Measurements from ENCODE around the gene NPSR1.
"Not testable (repeated sequence)": the region's sequence is repeated elsewhere in the genome, so short reads cannot be mapped to it uniquely, and the experiment has no call there.

NPSR1 gene

DNA sequence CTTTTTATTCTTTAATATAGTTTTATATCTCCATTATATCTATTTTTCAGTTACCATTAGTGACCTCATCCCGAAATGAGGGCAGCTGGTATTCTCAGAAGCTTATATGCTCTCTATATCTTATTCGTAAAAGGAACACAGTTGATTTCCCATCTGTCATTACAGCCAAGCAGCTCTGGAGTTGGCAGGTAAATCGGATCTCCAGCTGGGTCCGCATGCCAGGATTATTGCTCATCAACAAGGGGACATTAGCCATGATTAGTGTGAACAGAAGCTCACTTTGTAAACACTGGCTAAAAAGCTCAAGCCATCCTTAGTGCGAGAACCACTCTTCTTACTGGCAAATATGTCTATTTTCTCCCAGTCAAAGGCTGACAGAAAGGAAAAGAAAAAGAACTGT is 180.3 kb downstream of the NPSR1 start:
- DNase-seq: no peak

DNA sequence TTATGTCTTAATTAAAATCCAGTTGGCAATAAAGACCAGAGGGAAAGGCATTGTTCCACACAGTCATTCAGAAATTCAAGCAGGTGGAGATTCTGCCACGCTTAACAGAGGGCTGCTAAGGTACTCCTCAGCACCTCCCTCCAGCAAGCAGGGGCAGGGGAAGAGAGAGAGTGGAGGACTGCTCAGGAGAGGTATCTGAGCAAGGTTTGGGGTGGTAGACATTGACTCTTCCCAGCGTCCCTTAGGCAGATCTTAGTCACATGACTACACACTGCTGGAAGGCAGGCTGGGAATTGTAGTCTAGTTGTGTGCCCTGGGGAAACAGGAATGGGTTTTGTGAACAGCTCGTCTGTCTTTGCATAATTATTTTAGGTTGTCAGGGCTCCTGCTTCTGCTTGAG is 181.6 kb downstream of the NPSR1 start:
- DNase-seq: no peak

DNA sequence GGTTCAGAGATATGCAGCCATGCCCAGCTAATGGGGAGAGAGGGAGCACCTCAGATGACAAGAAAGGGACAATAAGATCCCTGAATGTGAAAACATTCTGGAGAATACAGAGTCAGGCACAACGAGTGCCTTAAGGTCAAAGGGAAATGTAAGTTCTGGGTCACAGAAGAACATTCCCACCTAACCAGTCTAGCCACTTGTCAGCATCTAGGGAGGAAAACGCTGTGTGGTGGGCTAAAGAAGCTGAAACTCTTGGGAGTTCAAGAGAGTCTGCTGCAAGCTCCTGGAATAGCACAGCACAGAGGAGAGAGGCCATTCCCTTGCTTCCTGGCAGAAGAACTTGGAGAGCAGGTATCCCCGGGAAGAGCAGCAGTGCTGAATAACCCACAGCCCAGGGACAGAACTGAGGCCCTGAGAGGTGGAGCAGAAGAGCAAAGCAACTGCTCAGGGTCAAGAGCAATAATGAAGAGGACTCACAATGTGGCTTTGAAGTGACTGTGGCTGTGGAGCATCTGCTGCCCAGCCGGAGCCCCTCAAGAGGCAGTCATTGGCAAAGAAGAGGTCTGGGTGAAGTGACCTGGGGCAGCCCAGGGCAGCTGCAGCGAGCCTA is 182.3 kb downstream of the NPSR1 start:
- DNase-seq: no peak

DNA sequence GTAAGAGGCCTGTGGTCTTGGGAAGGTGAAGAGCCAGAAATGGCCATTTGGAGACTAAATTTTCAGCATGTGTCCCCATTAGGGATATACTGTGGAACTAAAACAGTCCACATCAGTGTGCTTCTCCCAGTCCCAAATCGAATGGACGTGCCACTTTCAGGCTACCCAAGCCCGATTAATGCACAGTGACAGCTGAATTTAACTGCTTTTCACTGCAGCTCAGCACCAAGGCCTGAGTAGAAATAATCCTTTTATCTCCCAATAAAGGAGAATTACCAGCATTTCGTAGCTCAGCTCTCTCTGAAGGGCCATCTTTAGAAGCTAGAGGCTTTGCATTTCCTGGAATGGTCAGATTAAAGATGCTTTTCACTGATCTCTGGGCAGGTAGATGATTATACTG is 183.3 kb downstream of the NPSR1 start:
- no peak for DNase-seq

DNA sequence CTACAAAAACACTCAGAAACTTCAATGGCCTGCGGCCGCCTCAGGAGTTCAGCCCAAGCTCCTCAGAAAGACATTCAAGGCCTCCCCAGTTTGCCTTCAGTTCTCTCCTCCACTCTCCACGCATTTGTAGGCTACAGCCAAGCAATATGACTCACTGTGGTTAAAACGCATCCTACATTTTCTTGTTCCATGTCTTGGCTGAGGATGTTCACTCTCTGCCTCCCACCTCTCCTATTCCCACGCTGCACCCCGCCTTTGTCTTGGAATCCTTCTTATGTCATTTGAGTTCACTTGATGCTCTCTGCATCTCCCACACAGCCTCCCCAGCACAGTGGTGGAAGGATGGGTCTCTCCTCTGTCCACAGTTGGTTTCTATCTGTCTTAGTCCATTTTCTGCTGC is 184.8 kb downstream of the NPSR1 start:
- DNase-seq: no peak

DNA sequence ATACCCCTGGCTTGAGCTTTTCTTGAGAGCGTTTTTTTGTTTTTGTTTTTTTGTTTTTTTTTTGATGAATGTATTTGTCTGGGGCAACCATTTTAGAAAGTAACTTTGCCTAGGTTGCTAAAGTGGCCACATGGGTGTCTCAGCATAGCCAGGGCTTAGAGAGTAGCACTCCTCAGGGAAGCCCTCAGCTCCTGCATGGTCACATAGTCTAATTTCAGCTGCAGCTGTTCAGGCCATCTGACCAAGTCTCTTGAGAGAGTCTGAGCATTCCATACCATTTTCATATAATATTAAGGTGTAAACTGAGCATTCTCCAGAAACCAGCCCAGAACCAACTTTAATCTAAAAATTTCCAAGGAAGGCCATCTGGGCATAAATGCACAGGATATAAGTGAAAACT is 186.4 kb downstream of the NPSR1 start:
- DNase-seq: no peak

DNA sequence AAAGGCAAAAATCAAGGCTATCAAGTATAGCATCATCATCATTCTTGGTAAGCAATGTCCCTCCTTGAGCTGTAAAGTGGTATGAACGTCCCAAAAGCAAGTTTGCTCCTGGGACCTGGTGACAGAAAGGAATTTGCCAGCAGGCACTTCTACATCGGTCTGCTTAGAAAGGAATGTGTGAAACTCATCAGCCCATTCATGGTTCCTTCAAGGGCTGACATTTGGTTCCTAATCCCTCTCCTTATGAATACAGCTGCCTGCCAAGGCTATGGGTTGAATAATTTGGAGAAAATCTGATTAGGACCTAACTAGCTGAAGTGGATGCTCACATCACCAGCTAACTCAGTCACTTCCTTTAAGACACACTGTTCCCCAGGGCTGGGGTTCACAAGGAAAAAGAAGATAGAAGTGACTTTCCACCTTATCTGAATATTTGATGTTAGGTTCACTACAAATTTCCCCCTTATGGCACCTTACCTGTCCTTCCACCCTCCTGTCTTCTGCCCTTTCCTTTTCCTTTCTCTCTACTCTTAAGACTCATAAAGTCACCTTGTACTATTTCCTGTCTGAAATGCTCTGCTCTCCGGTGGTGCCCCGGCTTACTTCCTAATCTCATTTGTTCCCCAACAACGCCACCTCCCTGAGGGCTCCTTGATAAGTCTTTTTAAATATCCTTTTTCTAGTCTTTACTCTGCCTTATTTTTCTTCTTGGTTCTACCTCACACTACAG is 187.1 kb downstream of the NPSR1 start:
- DNase-seq: no peak

DNA sequence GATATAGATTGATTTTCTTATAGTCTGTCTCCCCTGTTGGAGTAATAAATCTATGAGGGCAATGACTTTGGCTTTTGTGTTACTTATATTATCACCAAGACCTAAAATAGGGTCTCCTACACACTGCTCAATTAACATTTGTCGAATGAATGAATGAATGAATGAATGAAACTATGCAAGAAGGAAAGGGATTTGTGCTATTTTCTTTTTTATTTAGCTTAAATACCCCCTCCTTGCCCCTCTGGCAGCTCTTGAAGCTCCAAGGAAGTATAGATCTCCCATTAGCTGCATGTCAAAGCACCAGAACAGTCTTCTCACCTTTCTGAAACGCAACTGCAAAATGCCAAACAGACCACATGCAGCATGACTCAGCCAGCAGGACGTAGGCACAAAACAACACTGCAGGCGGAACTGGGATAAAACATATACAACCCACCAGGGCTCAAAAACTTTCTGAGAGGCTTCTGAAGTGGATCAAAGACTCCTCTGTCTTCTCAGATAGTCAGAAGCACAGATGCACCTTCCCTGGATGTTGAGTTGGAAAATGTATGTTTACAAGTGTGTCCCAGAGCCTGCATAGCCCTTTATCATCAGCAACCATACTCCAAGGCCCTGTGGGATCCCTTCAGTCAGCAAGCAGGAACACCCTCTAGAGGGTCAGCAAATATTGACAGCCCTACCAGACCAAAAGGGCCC is 187.8 kb downstream of the NPSR1 start:
- DNase-seq: no peak

DNA sequence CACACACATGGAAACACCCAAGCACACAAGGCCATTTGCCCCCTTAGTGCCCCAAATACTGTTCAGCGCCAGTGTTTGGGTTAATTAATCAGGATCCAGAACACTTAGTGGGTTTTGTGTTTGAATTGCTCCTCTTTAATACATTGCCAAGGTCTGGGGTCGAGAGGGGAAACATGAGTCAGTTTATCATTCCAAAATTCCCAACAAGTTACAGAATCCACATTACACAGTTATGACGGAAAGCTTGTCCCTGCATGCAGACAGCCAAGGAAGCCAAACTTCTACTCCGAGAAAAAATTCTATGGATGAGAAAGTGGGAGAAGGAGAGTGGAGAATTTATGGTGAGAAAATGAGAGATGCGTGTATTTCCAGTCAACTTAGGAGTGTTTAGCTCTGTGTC is 189.0 kb downstream of the NPSR1 start:
- no peak for DNase-seq

DNA sequence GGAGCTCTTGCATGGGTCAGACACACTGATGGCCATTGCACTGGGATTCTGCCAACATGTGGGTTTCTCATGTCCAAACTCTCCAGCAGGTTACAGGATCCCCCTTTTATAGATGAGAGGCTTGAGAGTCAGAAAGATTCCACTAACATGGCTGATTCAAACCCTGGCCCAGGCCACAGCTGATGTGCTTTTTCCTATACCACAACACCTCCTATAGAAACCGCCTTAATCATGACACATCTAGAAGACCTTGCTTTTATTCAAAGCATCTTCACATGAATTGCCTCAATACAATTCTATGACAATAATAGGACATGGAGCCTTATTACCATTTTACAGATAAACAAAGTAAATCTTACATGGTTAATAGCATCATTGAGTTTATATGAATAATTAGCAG is 190.7 kb downstream of the NPSR1 start:
- DNase-seq: no peak

DNA sequence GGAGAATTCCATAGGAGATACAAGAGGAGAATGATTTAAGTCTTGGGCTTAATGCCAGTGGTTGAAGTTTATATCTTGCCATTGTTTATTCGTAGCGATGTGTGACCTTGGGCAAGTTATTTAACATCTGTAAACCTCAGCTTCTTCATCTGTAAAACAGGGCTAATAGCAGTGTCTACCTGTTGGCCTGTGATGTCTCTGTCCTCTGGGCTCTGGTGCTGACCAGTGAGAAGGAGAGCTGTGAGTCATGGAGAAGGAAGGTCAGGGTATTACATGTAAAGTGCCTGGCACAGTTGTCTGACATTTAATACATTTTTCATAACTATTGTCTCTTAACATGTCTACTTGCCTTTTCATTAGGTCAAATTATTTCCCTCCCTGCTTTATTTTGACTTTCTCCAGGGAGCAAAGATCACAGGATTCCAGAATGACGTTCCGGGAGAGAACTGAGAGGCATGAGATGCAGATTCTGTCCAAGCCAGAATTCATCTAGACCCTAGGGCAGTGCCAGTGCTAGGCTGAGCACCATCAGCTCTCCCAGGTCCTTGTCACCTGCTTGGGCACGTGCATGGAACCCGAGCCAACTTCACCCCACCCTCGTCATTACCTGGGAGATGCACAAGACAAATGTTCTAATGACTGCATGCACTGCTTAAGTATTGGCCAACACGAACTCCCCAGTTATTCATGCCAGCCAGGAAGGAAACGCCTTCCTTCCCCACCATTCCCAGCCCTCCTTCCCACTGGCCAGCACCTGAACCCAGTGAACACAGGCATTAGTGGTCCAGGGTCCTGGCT is 191.3 kb downstream of the NPSR1 start:
- no peak for DNase-seq

DNA sequence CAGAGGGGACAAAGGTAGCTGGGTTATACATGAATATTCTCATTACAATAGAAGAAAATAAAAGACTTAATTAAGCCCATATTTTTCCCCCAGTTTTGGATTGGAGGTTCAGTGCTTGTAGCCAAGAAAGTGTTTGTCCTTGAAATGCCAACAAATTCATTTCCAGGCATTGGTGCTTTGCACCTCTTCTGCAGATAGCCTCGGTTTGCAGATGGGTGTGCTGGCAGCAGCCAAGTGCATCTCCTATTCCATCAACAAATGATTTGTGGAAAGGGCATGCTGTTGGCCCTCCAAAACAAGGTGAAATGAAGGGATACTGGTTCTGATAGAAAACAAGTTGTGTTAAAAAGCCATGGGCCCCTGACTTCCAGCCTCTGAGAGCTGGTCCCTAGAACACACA is 192.0 kb downstream of the NPSR1 start:
- no peak for DNase-seq

DNA sequence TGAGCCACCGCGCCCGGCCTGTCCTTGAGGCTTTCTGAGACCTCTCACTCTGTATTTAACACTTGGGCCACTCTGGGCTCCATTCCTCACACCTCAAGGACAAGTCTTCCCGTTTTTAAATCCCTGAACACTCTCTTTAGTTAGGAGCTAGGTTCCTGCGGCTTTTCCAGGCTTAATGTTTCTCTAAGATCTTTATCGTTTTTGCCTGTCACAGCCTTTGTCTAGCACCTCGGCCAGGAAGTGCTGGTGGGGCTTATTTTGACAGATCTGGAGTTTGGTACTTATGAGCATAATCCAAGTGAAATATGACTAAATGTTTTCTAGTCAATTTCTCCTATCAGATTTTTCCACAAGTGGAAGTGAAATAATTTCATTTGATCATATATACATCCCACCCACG is 192.7 kb downstream of the NPSR1 start:
- no peak for DNase-seq

DNA sequence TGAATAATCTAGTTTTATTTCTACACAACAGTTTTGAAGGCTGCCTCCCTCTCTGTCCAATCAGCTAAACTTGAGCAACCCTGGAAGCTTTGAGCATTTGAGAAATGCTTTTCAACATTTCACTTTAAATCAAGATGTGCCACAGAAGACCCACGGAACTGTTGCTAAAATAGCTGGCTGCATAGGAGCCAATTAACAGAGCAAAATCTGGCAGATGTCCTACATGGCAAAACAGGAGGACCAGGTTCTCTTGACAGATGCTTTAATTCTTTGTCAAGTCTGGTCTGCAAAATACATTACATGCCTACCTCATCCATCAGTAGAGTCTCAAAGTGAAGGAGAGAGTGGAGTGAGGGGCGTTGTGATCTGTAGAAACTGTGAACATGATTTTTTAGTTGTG is 193.4 kb downstream of the NPSR1 start:
- DNase-seq: no peak

DNA sequence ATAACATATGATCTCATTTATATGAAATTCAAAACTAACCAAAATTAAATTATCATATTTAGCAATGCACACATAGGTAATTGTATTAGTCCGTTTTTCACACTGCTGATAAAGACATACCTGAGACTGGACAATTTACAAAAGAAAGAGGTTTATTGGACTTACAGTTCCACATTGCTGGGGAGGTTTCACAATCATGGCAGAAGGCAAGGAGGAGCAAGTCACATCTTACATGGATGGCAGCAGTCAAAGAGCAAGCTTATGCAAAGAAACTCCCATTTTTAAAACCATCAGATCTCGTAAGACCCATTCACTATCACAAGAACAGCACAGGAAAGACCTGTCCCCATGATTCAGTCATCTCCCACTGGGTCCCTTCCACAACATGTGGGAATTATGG is 200.4 kb downstream of the NPSR1 start:
- not testable (repeated sequence) for DNase-seq

DNA sequence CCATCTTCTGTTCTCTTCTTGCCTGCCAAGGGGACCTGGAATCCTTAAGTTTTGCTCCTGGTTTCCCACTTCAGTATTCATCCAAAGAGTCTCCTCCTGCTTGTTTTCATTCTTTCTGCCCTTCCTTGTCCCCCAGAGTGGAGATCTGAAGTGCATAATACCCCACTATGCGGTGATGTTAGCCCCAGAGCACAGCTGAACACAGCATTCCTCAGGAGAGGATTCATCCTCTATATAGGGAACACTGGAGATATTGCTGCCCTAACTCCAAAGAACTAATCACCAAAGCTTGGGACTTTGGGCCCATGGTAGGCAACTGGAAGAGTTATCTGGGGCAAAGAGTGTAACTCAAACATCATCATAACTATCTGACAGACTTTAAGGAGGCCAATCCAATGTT is 201.3 kb downstream of the NPSR1 start:
- DNase-seq: not testable (repeated sequence)

DNA sequence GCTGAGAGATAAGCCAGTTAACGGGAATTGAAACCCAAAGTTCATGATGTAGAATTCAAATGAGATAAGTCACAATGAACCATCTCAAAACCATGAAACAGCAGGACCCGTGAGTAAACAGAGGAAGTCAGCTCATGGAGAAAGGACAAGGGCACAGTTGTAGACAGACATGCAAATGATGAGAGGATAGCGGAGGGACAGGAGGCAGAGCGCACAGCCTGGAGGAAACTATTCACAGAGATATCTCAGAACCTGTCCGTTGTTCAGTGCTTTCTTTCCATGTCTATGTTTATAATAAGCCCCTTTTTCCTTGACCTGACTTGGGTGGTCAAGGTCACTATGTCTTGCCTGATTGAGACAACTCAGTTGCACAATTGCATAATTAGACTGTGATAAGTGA is 208.2 kb downstream of the NPSR1 start:
- DNase-seq: not testable (repeated sequence)

DNA sequence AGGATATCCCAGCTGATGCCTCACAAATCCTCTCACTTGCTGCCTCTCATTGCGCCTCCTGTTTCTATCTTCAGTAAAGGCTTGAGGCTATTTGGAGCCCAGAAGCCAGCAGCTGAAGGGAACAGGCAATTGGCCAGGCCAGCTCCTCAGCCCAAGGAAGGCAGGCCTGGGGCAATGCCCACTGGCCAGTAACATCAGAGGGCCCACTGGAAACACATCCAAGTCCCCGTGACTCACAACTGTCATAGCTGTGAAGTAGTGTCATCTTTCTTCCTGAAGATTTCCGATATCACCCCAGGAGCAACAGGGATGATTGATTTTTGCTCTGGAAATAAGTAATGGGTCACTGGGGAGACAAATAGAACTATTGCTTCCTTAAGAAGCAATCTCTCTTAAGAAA is 209.3 kb downstream of the NPSR1 start:
- not testable (repeated sequence) for DNase-seq

DNA sequence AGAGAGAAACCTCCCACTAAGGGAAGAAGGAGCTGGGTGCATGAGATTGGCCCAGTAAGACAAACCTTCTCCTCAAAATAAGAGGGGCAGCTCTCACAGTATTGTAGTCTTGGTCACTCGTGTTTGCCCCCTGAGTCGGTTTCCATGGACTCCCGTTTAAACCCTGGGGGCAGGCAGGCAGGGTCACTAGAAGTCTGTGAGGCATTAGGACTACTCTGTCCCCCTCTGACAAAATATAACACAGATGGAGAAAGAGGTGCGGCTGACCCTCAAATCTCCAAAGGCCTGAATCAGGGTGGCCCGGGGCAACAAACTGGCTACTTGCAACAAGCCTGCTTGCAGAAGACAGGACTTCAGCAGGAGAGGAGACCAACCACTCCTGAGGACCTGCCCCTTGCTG is 210.6 kb downstream of the NPSR1 start:
- DNase-seq: not testable (repeated sequence)

DNA sequence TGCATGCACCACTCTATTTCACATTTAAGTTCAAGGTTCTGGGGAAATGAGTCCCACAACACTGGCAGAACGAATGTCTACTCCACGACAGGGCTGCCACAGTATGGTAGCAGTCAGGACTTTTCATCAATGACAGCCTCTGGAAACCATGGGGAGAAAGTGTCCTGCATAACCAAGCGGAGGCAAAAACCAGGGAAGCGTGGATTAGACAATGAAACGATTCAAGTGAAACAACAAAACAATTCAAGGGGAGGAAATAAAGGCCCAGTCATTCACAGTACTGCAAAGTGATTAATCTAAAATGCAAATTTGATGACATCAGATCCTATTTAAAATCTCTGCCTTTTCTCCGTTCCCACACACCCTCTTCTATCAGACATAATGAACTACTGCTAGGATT is 211.0 kb downstream of the NPSR1 start:
- DNase-seq: no peak

DNA sequence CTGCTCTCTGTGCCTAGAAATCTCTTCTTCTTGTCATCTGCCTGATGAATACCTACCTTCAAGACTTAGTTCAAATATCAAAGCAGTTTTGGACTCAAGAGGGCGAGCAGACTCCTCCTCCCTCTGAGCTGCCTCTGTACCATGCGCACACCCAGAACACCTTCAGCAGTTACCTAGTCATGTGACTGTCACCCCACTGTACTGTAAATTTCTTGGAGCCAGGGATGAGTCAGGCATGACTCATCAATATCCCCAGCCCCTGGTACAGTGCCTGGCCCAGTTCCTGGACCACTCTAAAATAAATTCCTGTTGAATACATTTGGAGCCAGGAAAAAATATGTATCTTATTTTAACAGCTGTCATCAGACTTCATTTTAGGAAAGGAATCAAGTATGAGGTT is 212.0 kb downstream of the NPSR1 start:
- DNase-seq: not testable (repeated sequence)

DNA sequence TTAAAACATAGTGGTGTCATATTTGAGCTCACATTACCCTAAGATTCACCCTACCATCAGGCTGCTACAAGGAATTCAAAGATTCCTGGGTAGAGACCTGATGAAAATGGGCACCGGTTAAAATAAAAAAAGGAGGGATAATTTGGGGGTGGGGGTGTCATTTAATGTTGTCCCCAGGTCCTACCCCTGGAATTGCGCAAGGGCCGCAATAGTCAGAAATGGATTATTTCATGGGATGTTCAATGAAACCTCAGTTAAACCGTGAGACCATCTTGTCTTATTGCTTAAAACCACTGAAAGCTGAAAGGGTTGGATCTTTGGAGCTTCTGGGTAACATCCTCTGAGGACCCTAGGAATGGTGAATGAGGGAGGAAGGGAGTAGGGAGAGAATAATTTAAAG is 216.3 kb downstream of the NPSR1 start:
- not testable (repeated sequence) for DNase-seq

DNA sequence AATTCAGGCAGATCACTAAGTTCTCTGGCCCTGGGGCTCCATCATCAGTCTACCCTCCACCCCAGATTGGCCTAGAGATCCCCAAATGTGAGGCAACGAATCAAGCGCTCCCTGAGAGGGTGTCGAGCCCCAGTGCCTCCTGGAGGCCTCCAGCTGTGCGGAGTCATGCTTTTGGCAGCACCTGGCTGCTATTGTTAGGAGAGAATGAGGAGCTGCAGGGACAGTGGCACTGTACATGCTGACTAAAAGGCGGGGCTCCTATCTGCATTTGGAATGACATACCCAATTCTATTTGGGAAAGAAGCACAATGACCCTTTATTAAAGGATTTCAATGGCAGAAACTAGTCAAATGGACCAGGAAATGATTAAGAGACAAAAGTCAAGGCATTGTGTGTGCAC is 217.5 kb downstream of the NPSR1 start:
- DNase-seq: no peak
